Activated CD4-positive, alpha-beta T cell treated with anti-CD3 and anti-CD28 coated beads, Interleukin-10, Interleukin-2, amounts not matched to agents 100 ng/mL and 50 ng/mL, durations not matched to agents 16 hours and 8 hours (primary cell): Measurements from ENCODE around the gene EZR.

Experiments used
- DNase-seq: peaks from one replicate; pipeline ENCODE4 v3.0.0-alpha.2; 2020

Gene EZR

GRCh38 chr6:158816803-158817727 is 2.1 kb downstream of the EZR start:
- peak; percentile 35 for DNase-seq

GRCh38 chr6:158816329-158816728 is 2.8 kb downstream of the EZR start:
- peak; percentile 53 for DNase-seq

GRCh38 chr6:158815907-158816306 is 3.3 kb downstream of the EZR start:
- DNase-seq = no peak

GRCh38 chr6:158815379-158815724 is 3.8 kb downstream of the EZR start:
- DNase-seq = no peak

- DNase-seq = peak; percentile 44
Measured at GRCh38 chr6:158813032-158813431, 6.1 kb downstream of the EZR start.

- DNase-seq = no peak
Measured at GRCh38 chr6:158812611-158813010, 6.6 kb downstream of the EZR start.

GRCh38 chr6:158810155-158811095 is 8.7 kb downstream of the EZR start:
- no peak for DNase-seq

- DNase-seq = no peak
Measured at GRCh38 chr6:158808941-158809678, 10.1 kb downstream of the EZR start.

GRCh38 chr6:158808442-158808833 is 10.7 kb downstream of the EZR start:
- DNase-seq = no peak

GRCh38 chr6:158807515-158808441 is 11.4 kb downstream of the EZR start:
- DNase-seq = no peak

- DNase-seq = no peak
Measured at GRCh38 chr6:158805698-158806377, 13.3 kb downstream of the EZR start.

- no peak for DNase-seq
Measured at GRCh38 chr6:158804207-158804606, 15.0 kb downstream of the EZR start.

GRCh38 chr6:158803733-158804143 is 15.4 kb downstream of the EZR start:
- peak; percentile 71 for DNase-seq

GRCh38 chr6:158801655-158802294 is 17.4 kb downstream of the EZR start:
- no peak for DNase-seq

GRCh38 chr6:158799051-158799792 is 19.9 kb downstream of the EZR start:
- DNase-seq = no peak

- DNase-seq = no peak
Measured at GRCh38 chr6:158798311-158798710, 20.9 kb downstream of the EZR start.

GRCh38 chr6:158797331-158798310 is 21.5 kb downstream of the EZR start:
- no peak for DNase-seq

- DNase-seq = no peak
Measured at GRCh38 chr6:158796353-158796752, 22.8 kb downstream of the EZR start.

GRCh38 chr6:158795516-158795915 is 23.7 kb downstream of the EZR start:
- no peak for DNase-seq
